ENCODE data around the gene WWTR1.

- TF ChIP-seq POLR2A (IDR thresholded peaks at IDR 0.05; ENCODE audit: low read depth, low read length) (no peak), TAF1 (IDR thresholded peaks at IDR 0.05; ENCODE audit: low read depth, low read length) (no peak), POU2F2 (IDR thresholded peaks at IDR 0.05; ENCODE audit: low read depth, low read length) (no peak)
Observed at GRCh38 chr3:149572796-149573414, 84.9 kb downstream of the WWTR1 start.

All from GM12891 (cell line).